SK-N-SH treated with all-trans-retinoic acid at 6 μM for 48 hours (cell line): Measurements from ENCODE around the gene TIMM13.
A peak's percentile ranks its signal among the peaks of the same experiment; 100 is the strongest.

ENCODE experiments used
- ATAC-seq: fragments of 200-7000 bp; cut with Tn5 transposase; 3 replicates; pipeline ENCODE4 v1.9.1; 2020; ENCODE audit warnings: mild to moderate bottlenecking, moderate library complexity
- ARNTL ChIP-seq: fragments of 450-650 bp; formaldehyde crosslinking; IDR thresholded peaks from 2 replicates; pipeline ENCODE4 v1.5.0; 2020; ENCODE audit warnings: low read depth, mild to moderate bottlenecking, moderate library complexity, borderline replicate concordance
- BACH2 ChIP-seq: fragments of 250-450 bp; sonication (Bioruptor Pico); IDR thresholded peaks from 2 replicates; pipeline ENCODE4 v1.9.0; 2021; ENCODE audit warnings: mild to moderate bottlenecking, borderline replicate concordance
- CSDC2 ChIP-seq: fragments of 250-450 bp; sonication (Bioruptor Pico); IDR thresholded peaks from 2 replicates; pipeline ENCODE4 v1.5.0; 2020; ENCODE audit warnings: mild to moderate bottlenecking, moderate library complexity
- CSRNP3 ChIP-seq: fragments of 250-450 bp; sonication (Bioruptor Pico); IDR thresholded peaks from 2 replicates; pipeline ENCODE4 v1.5.1; 2021; ENCODE audit warnings: mild to moderate bottlenecking, moderate library complexity
- ESRRG ChIP-seq: fragments of 250-450 bp; sonication (Bioruptor Pico); IDR thresholded peaks from 2 replicates; pipeline ENCODE4 v1.6.1; 2021; ENCODE audit warnings: mild to moderate bottlenecking
- ISL1 ChIP-seq: fragments of 250-450 bp; sonication (Bioruptor Pico); IDR thresholded peaks from 2 replicates; pipeline ENCODE4 v2.1.2; 2022; ENCODE audit warnings: mild to moderate bottlenecking, moderate library complexity
- OSR1 ChIP-seq: fragments of 250-450 bp; sonication (Bioruptor Pico); IDR thresholded peaks from 2 replicates; pipeline ENCODE4 v1.8.0; 2022; ENCODE audit warnings: moderate library complexity, mild to moderate bottlenecking, inconsistent platforms
- POU6F1 ChIP-seq: fragments of 250-450 bp; sonication (Bioruptor Pico); IDR thresholded peaks from 2 replicates; pipeline ENCODE4 v1.8.0; 2021; ENCODE audit warnings: low read depth, mild to moderate bottlenecking, moderate library complexity, borderline replicate concordance
- PPARA ChIP-seq: fragments of 250-450 bp; sonication (Bioruptor Pico); IDR thresholded peaks from 2 replicates; pipeline ENCODE4 v1.5.0; 2020; ENCODE audit warnings: mild to moderate bottlenecking, borderline replicate concordance
- RARB ChIP-seq: fragments of 250-450 bp; sonication (Bioruptor Pico); IDR thresholded peaks from 2 replicates; pipeline ENCODE4 v1.8.0; 2021; ENCODE audit warnings: mild to moderate bottlenecking, moderate library complexity
- SNAI2 ChIP-seq: fragments of 250-450 bp; sonication (Bioruptor Pico); IDR thresholded peaks from 2 replicates; pipeline ENCODE4 v1.5.0; 2020; ENCODE audit warnings: mild to moderate bottlenecking, moderate library complexity
- TCF4 ChIP-seq: fragments of 250-450 bp; sonication (Bioruptor Pico); IDR thresholded peaks from 2 replicates; pipeline ENCODE4 v1.8.0; 2021; ENCODE audit warnings: mild to moderate bottlenecking, moderate library complexity, borderline replicate concordance
- TOX ChIP-seq: fragments of 250-450 bp; sonication (Bioruptor Pico); IDR thresholded peaks from 2 replicates; pipeline ENCODE4 v1.8.0; 2021; ENCODE audit warnings: mild to moderate bottlenecking, moderate library complexity, borderline replicate concordance
- TSHZ2 ChIP-seq: fragments of 250-450 bp; sonication (Bioruptor Pico); IDR thresholded peaks from 2 replicates; pipeline ENCODE4 v1.5.0; 2020; ENCODE audit warnings: mild to moderate bottlenecking, moderate library complexity
- ZC3H10 ChIP-seq: fragments of 250-450 bp; sonication (Bioruptor Pico); IDR thresholded peaks from 2 replicates; pipeline ENCODE4 v1.5.1; 2021; ENCODE audit warnings: mild to moderate bottlenecking, moderate library complexity
- ZFP3 ChIP-seq: fragments of 250-450 bp; sonication (Bioruptor Pico); IDR thresholded peaks from 2 replicates; pipeline ENCODE4 v1.5.0; 2020; ENCODE audit warnings: mild to moderate bottlenecking, moderate library complexity
- ZFP30 ChIP-seq: fragments of 450-650 bp; formaldehyde crosslinking; IDR thresholded peaks from 2 replicates; pipeline ENCODE4 v1.5.0; 2022; ENCODE audit warnings: mild to moderate bottlenecking, moderate library complexity
- ZNF565 ChIP-seq: fragments of 450-650 bp; formaldehyde crosslinking; conservative IDR thresholded peaks from 2 replicates; pipeline ENCODE4 v1.5.0; 2020; ENCODE audit warnings: low read depth, mild to moderate bottlenecking, moderate library complexity
- ZNF70 ChIP-seq: fragments of 450-650 bp; formaldehyde crosslinking; IDR thresholded peaks from 2 replicates; pipeline ENCODE4 v1.5.0; 2020; ENCODE audit warnings: mild to moderate bottlenecking, moderate library complexity
- ZNF8 ChIP-seq: fragments of 450-650 bp; formaldehyde crosslinking; IDR thresholded peaks from 2 replicates; pipeline ENCODE4 v1.5.0; 2020; ENCODE audit warnings: mild to moderate bottlenecking, moderate library complexity
- TF ChIP-seq, protein P1 (sequence below): fragments of 250-450 bp; sonication (Bioruptor Pico); IDR thresholded peaks from 2 replicates; pipeline ENCODE4 v1.5.1; 2020; ENCODE audit warnings: low read depth, mild to moderate bottlenecking, moderate library complexity

Gene TIMM13

DNA sequence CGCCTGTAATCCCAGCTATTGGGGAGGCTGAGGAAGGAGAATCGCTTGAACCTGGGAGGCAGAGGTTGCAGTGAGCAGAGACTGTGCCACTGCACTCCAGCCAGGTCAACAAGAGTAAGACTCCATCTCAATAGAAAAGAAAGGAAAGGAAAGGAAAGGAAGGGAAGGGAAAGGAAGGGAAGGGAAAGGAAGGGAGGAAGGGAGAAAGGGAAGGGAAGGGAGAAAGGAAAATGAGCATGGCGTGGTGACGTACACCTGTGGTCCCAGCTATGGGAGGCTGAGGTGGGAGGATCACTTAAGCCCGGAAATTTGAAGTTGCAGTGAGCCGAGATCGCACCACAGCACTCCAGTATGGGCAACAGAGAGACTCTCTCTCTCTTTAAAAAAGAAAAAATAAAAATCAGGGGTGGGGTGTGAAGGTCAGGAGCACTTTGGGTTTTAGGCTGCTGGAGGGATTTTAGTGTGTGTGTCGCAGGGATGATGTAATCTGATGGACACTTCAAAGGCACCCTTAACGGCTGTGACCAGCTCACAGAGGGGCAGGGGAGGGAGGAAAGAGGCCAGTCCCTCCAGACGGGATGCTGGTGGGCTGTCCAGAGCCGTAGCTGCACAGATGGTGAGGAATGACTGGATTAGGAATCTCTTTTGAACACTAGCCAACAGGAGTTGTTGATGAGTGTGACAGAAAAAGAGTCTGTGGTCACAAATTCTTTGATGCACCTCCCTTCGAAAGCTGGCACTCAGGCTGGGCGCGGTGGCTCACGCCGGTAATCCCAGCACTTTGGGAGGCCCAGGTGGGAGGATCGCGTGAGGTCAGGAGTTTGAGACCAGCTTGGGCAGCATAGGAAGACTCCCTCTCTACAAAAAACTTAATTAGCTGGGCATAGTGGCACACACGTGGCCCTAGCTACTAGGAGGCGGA, 39.8 kb downstream of the TIMM13 start (continued):
- TF ChIP-seq ZFP30 (CRISPR knock-in tag) (no peak), ZNF565 (CRISPR knock-in tag) (no peak), POU6F1 (CRISPR knock-in tag) (no peak)

DNA sequence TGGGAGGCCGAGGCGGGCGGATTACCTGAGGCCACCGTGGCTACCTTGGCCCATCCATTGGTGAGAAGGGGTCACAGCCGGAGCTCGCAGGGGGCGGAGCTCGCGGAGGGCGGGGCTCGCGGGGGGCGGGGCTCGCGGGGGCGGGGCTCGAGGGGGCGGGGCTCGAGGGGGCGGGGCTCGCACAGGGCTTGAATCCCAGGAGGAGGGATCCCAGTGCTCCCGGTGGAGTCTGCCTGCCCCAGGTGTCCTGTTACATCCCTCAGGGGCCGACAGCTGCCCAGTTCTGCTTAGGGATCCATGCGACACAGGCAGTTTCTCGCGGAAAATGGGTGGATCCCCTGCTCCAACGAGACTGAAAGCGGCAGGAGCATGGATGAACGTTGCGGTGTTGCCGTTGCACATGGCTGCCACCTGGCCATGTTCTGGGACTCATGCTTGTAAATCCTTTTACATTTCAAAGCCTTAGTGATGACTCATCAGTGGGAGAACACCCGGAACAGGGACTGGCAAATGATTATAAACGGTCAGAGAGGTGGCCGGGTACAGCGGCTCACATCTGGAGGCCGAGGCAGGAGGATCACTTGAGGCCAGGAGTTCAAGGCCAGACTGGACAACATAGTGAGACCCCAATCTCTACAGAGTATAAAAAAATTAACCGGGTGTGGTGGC, 42.2 kb downstream of the TIMM13 start:
- TF ChIP-seq TOX (CRISPR knock-in tag) = no peak
- TF ChIP-seq ZFP3 = peak; percentile 46; the same call in 1 of the 2 replicates
- TF ChIP-seq, all 23 proteins: peak for 1
- ATAC-seq = peak; percentile 83

- TF ChIP-seq TOX (CRISPR knock-in tag) = no peak
- no peak for TF ChIP-seq TCF4 (CRISPR knock-in tag)
- TF ChIP-seq ZFP3 = no peak
- no peak for TF ChIP-seq ZC3H10 (CRISPR knock-in tag)
- no peak for TF ChIP-seq ZNF70
- ATAC-seq = no peak
These were observed 44.7 kb downstream of the TIMM13 start for GRCh38 chr19:2382530-2383222.

- TF ChIP-seq ZNF565 (CRISPR knock-in tag) (no peak), ESRRG (CRISPR knock-in tag) (no peak), SNAI2 (CRISPR knock-in tag) (no peak), PPARA (CRISPR knock-in tag) (no peak), ZFP3 (no peak), ISL1 (CRISPR knock-in tag) (no peak), ARNTL (no peak), ZFP30 (CRISPR knock-in tag) (no peak), TOX (CRISPR knock-in tag) (no peak), OSR1 (CRISPR knock-in tag) (no peak), ZNF70 (no peak), ZNF8 (no peak)
- TF ChIP-seq, protein P1, sequence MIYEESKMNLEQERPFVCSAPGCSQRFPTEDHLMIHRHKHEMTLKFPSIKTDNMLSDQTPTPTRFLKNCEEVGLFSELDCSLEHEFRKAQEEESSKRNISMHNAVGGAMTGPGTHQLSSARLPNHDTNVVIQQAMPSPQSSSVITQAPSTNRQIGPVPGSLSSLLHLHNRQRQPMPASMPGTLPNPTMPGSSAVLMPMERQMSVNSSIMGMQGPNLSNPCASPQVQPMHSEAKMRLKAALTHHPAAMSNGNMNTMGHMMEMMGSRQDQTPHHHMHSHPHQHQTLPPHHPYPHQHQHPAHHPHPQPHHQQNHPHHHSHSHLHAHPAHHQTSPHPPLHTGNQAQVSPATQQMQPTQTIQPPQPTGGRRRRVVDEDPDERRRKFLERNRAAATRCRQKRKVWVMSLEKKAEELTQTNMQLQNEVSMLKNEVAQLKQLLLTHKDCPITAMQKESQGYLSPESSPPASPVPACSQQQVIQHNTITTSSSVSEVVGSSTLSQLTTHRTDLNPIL = no peak
- ATAC-seq = no peak
These were observed 46.1 kb downstream of the TIMM13 start for GRCh38 chr19:2381148-2381820.

DNA sequence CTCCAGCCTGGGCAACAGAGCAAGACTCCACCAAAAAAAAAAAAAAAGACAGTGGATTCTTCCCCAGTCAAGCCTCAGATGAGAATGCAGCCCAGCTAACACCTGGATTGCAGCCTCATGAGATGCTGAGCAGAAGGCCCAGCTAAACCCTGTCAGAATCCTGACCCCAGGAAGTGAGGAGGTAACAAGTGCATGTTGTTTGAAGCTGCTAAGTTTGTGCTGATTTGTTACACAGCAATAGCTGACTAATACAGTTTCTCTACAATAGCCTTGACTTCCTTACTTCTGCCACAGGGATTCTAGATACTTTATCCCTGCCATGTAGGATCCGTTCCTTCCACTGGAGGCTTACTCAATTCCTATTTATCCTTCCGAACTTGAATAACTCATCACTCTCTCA, 46.8 kb downstream of the TIMM13 start:
- ATAC-seq = no peak
- no peak for TF ChIP-seq ESRRG (CRISPR knock-in tag)
- TF ChIP-seq CSDC2 (CRISPR knock-in tag) = no peak

DNA sequence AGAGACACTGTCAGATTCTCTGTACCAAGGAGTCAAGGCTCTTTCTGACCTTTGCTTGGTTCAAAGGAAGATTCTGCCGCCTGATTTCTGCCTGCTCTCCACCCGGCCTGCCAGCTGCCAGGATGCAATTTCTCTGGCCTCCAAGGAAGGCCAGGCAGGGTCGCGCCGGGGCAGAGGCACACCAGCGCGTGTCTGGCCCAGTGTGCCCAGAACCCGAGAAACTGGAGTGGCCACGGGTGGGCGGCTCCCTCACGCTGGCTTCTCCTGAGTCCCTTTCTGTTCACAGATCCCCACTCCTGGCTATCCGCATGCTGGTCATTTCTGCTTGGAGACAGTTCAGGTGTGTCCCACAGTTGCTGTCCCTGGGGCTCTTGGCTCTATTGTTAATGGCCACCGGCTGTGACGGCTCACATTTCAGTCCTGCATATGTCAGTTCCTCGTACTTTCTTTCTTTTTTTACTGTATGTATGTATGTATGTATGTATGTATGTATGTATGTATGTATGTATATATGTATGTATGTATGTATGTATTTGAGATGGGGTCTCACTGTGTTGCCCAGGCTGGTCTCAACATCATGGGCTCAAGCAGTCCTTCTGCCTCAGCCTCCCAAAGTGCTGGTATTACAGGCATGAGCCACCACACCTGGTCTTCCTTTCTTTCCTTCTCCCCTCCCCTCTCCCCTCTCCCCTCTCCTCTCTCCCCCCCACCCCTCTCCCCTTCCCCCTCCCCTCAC, 50.4 kb downstream of the TIMM13 start:
- ATAC-seq = peak; percentile 26; the same call in 2 of the 3 replicates
- TF ChIP-seq ZC3H10 (CRISPR knock-in tag) (no peak), ZNF565 (CRISPR knock-in tag) (no peak), PPARA (CRISPR knock-in tag) (no peak), ZFP3 (no peak), SNAI2 (CRISPR knock-in tag) (no peak), RARB (CRISPR knock-in tag) (no peak), TSHZ2 (CRISPR knock-in tag) (no peak), CSRNP3 (CRISPR knock-in tag) (no peak), OSR1 (CRISPR knock-in tag) (no peak), ZFP30 (CRISPR knock-in tag) (no peak), BACH2 (no peak)
